Measurements from ENCODE around the gene LHB.

DNA sequence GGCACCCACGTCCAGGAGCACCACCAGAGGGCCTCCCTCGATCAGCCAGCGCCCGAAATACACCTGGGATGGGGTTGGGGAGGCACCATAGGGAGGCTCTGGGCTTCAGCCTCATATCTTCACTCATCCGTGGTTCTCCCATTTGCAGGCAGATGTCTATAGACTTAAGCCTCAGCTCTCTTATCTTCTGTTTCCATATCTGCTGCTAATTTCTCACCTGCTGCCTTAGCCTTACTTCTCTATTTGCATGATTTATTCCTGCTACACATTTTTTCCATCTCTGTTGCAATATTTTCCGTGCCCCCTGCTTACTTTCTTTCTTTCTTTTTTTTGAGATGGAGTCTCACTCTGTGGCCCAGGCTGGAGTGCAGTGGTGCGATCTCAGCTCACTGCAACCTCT is 29.6 kb downstream of the LHB start:
- TF ChIP-seq, protein P1, sequence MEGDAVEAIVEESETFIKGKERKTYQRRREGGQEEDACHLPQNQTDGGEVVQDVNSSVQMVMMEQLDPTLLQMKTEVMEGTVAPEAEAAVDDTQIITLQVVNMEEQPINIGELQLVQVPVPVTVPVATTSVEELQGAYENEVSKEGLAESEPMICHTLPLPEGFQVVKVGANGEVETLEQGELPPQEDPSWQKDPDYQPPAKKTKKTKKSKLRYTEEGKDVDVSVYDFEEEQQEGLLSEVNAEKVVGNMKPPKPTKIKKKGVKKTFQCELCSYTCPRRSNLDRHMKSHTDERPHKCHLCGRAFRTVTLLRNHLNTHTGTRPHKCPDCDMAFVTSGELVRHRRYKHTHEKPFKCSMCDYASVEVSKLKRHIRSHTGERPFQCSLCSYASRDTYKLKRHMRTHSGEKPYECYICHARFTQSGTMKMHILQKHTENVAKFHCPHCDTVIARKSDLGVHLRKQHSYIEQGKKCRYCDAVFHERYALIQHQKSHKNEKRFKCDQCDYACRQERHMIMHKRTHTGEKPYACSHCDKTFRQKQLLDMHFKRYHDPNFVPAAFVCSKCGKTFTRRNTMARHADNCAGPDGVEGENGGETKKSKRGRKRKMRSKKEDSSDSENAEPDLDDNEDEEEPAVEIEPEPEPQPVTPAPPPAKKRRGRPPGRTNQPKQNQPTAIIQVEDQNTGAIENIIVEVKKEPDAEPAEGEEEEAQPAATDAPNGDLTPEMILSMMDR (IDR thresholded peaks at IDR 0.05): no peak
- no peak for TF ChIP-seq POLR2AphosphoS5 (IDR thresholded peaks at IDR 0.05)

Data from breast epithelium (tissue), 3 donors.